Gastroesophageal sphincter (tissue), 3 donors: ENCODE data around the gene PDC.

Experiments
- CTCF ChIP-seq, 4 experiments: fragments of 200-600 bp in 2 of 4; fragments of 450-650 bp in 2 of 4; sonication (generic) in 1 of 4; IDR thresholded peaks; one replicate each; pipeline ENCODE4 v1.5.1; 2017 to 2019; ENCODE audit warnings: antibody characterized with exemption in 4 of 4, mild to moderate bottlenecking in 2 of 4, moderate library complexity in 2 of 4
- EP300 ChIP-seq: sonication (generic); formaldehyde crosslinking; IDR thresholded peaks from one replicate; pipeline ENCODE4 v1.6.1; 2017; ENCODE audit warnings: antibody characterized with exemption, mild to moderate bottlenecking
- POLR2A ChIP-seq, 2 donors: fragments of 450-650 bp; IDR thresholded peaks; one replicate each; pipeline ENCODE4 v1.6.1; 2017; ENCODE audit warnings: antibody characterized with exemption in 2 of 2, mild to moderate bottlenecking in 2 of 2, moderate library complexity in 1 of 2
- POLR2AphosphoS5 ChIP-seq: sonication (generic); formaldehyde crosslinking; IDR thresholded peaks from one replicate; pipeline ENCODE4 v1.6.1; 2017; ENCODE audit warnings: antibody characterized with exemption

GRCh38 chr1:186461014-186461413, at the start of gene PDC:
- TF ChIP-seq CTCF (IDR thresholded peaks at IDR 0.05) (no peak), EP300 (no peak), POLR2A (IDR thresholded peaks at IDR 0.05) (no peak), POLR2AphosphoS5 (no peak)
